Loucy (cell line): Measurements from ENCODE around the gene MACROD2.

ENCODE experiments used
- CTCF ChIP-seq: fragments of 200-600 bp; sonication (generic); conservative IDR thresholded peaks from 2 replicates; pipeline ENCODE4 v1.5.1; 2014; ENCODE audit warnings: mild to moderate bottlenecking, antibody characterized with exemption, low read length
- EZH2phosphoT487 ChIP-seq: fragments of 200-600 bp; IDR thresholded peaks from 2 replicates; pipeline ENCODE4 v1.6.1; 2018; ENCODE audit warnings: antibody characterized with exemption, mild to moderate bottlenecking, moderate library complexity, borderline replicate concordance

- TF ChIP-seq CTCF: no peak
- TF ChIP-seq EZH2phosphoT487: no peak
These were observed 1618.2 kb downstream of the MACROD2 start for GRCh38 chr20:15613530-15613929.
